MM.1S (cell line): ENCODE data around the gene CCDC127.

ENCODE experiments used
- DNase-seq: peaks from one replicate; pipeline ENCODE4 v3.0.0-alpha.2; 2015
- H2AFZ ChIP-seq: fragments of 300-600 bp; sonication (generic); 2 replicates; pipeline ENCODE4 v1.6.0; 2016; ENCODE audit warnings: antibody characterized with exemption, low read length
- H3F3A ChIP-seq: fragments of 300-600 bp; sonication (generic); 2 replicates; pipeline ENCODE4 v1.6.1; 2016; ENCODE audit warnings: mild to moderate bottlenecking, antibody characterized with exemption, low read length, moderate library complexity, mixed read lengths; ENCODE audit not compliant: insufficient read depth
- H3K27ac ChIP-seq: fragments of 300-600 bp; sonication (generic); 2 replicates; pipeline ENCODE4 v1.5.1; 2016; ENCODE audit warnings: mild to moderate bottlenecking, low read length
- H3K27me3 ChIP-seq: fragments of 300-600 bp; sonication (generic); replicated peaks from 2 replicates; pipeline ENCODE4 v1.6.0; 2016; ENCODE audit warnings: low read length; ENCODE audit not compliant: insufficient read depth
- H3K36me3 ChIP-seq: fragments of 300-600 bp; sonication (generic); replicated peaks from 2 replicates; pipeline ENCODE4 v1.6.1; 2016; ENCODE audit warnings: mild to moderate bottlenecking, low read length, mixed read lengths; ENCODE audit not compliant: insufficient read depth
- H3K4me1 ChIP-seq: fragments of 300-600 bp; sonication (generic); 2 replicates; pipeline ENCODE4 v1.6.1; 2016; ENCODE audit warnings: low read length, mixed read lengths
- H3K4me2 ChIP-seq: fragments of 300-600 bp; sonication (generic); 2 replicates; pipeline ENCODE4 v1.6.0; 2016; ENCODE audit warnings: low read depth, low read length
- H3K4me3 ChIP-seq: fragments of 300-600 bp; sonication (generic); 2 replicates; pipeline ENCODE4 v1.5.1; 2016; ENCODE audit warnings: low read length, mixed read lengths
- H3K79me2 ChIP-seq: fragments of 300-600 bp; sonication (generic); 2 replicates; pipeline ENCODE4 v1.6.1; 2016; ENCODE audit warnings: mixed run types, low read length, mixed read lengths
- H3K9ac ChIP-seq: fragments of 300-600 bp; sonication (generic); 2 replicates; pipeline ENCODE4 v1.6.1; 2016; ENCODE audit warnings: low read length, mixed read lengths
- H3K9me2 ChIP-seq: fragments of 300-600 bp; sonication (generic); replicated peaks from 2 replicates; pipeline ENCODE4 v1.6.1; 2016; ENCODE audit warnings: mild to moderate bottlenecking, low read length, mixed read lengths; ENCODE audit not compliant: insufficient read depth
- H3K9me3 ChIP-seq: fragments of 300-600 bp; sonication (generic); replicated peaks from 2 replicates; pipeline ENCODE4 v1.6.1; 2016; ENCODE audit warnings: mild to moderate bottlenecking, low read length, mixed read lengths; ENCODE audit not compliant: insufficient read depth
- H4K20me1 ChIP-seq: fragments of 300-600 bp; sonication (generic); 2 replicates; pipeline ENCODE4 v1.6.1; 2016; ENCODE audit warnings: mild to moderate bottlenecking, low read length, moderate library complexity, mixed read lengths; ENCODE audit not compliant: insufficient read depth
- EZH2 ChIP-seq: fragments of 300-600 bp; sonication (generic); optimal IDR thresholded peaks from 2 replicates; pipeline ENCODE3; 2017; ENCODE audit warnings: low read depth, mild to moderate bottlenecking, antibody characterized with exemption, low read length, mixed read lengths
- EZH2phosphoT487 ChIP-seq: fragments of 300-600 bp; sonication (generic); IDR thresholded peaks from 2 replicates; pipeline ENCODE4 v1.6.1; 2018; ENCODE audit warnings: antibody characterized with exemption, low read length
- TF ChIP-seq, protein P1 (sequence below): fragments of 300-600 bp; sonication (generic); IDR thresholded peaks from 2 replicates; pipeline ENCODE4 v1.5.1; 2016; ENCODE audit warnings: antibody characterized with exemption, low read length, mixed read lengths

Gene CCDC127

DNA sequence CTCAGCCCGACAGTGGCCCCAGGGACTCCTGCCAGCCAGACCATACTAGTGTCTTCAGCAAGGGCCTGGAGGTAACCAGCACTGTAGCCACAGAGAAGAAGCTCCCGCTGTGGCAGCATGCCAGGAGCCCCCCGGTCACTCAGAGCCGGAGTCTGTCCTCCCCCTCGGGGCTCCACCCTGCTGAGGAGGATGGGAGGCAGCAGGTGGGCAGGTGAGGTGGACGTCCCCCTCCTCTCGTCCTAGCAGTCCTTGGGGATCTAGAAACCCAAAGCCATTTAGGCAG is 54.7 kb downstream of the CCDC127 start:
- Histone ChIP-seq H3F3A (no peaks in the 10 kb centered on the region), H3K9me2 (no peaks in the 10 kb centered on the region), H3K9me3 (no peaks in the 10 kb centered on the region), H2AFZ (no peak overlapping the region), H3K9ac (no peak overlapping the region), H3K27ac (no peak overlapping the region), H3K79me2 (no peaks in the 10 kb centered on the region), H3K4me2 (no peak overlapping the region), H3K27me3 (peaks cover 45% of the 10 kb centered on the region), H3K36me3 (no peaks in the 10 kb centered on the region), H3K4me1 (no peaks in the 10 kb centered on the region), H3K4me3 (no peak overlapping the region), H4K20me1 (no peaks in the 10 kb centered on the region)
- DNase-seq = no peak
- TF ChIP-seq, protein P1, sequence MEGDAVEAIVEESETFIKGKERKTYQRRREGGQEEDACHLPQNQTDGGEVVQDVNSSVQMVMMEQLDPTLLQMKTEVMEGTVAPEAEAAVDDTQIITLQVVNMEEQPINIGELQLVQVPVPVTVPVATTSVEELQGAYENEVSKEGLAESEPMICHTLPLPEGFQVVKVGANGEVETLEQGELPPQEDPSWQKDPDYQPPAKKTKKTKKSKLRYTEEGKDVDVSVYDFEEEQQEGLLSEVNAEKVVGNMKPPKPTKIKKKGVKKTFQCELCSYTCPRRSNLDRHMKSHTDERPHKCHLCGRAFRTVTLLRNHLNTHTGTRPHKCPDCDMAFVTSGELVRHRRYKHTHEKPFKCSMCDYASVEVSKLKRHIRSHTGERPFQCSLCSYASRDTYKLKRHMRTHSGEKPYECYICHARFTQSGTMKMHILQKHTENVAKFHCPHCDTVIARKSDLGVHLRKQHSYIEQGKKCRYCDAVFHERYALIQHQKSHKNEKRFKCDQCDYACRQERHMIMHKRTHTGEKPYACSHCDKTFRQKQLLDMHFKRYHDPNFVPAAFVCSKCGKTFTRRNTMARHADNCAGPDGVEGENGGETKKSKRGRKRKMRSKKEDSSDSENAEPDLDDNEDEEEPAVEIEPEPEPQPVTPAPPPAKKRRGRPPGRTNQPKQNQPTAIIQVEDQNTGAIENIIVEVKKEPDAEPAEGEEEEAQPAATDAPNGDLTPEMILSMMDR = no peak
- TF ChIP-seq EZH2 = no peak
- TF ChIP-seq EZH2phosphoT487 = no peak

DNA sequence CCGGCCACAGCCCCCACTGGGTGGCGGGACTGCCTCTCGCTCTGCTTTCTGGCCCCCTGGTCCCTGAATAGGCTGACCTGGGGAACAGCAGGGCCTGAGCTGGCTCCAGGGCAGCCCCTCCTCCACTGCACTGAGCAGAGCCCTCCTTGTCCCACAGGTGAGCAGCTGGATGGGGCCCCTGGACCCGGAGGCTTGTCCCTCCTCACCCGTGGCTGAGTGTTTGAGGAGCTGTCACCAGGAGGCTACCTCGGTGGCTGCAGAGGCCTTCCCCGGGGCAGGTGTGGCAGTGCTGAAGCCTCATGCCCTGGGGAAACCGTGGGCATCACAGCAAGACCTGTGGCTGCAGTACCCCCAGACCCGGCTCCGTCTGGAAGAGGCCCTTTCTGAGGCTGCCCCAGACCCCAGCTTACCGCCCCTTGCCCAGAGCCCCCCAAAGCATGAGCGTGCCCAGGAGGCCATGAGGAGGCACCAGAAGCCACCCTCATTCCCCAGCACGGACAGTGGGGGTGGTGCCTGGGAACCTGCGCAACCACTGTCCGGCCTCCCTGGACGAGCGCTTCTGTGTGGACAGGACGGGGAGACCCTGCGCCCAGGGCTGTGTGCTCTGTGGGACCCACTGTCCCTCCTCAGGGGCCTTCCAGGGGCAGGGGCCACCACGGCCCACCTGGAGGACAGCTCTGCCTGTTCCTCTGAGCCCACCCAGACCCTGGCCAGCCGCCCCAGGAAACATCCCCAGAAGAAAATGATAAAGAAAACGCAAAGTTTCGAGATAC is 55.2 kb downstream of the CCDC127 start:
- Histone ChIP-seq H3K9me2 (no peaks in the 10 kb centered on the region), H2AFZ (no peak overlapping the region), H3K27ac (no peak overlapping the region), H3F3A (no peaks in the 10 kb centered on the region), H3K4me3 (no peak overlapping the region), H3K9me3 (no peaks in the 10 kb centered on the region), H3K9ac (no peak overlapping the region), H3K36me3 (no peaks in the 10 kb centered on the region), H4K20me1 (no peaks in the 10 kb centered on the region), H3K27me3 (peaks cover 40% of the 10 kb centered on the region), H3K79me2 (no peaks in the 10 kb centered on the region), H3K4me1 (no peaks in the 10 kb centered on the region), H3K4me2 (no peak overlapping the region)
- TF ChIP-seq EZH2phosphoT487 = no peak
- no peak for TF ChIP-seq EZH2
- TF ChIP-seq, protein P1 = no peak
- no peak for DNase-seq

DNA sequence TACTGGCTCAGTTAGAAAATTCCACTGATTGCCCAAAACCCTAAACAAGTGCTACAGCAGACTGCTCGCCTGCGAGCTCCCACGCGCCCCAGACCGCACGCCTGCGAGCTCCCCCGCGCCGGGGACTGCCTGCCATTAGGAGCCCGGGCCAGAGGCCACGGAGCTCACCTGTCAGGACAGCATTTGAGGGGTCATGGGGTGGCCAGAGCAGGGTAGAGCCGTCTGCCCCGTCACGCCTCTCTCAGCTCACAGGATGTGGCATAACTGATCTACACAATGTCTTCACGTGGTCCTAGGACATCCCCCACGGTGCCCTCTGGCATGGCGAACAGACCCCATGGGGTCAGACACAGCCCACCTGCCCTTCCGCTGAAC is 55.8 kb downstream of the CCDC127 start:
- H3K4me2 ChIP-seq = no peak overlapping the region
- TF ChIP-seq EZH2 (no peak), EZH2phosphoT487 (no peak)
- TF ChIP-seq, protein P1 = no peak
- no peak overlapping the region for H3K4me3 ChIP-seq
- H3K27ac ChIP-seq = no peak overlapping the region
- no peak for DNase-seq
- no peaks in the 10 kb centered on the region for H3K4me1 ChIP-seq
- H3K9me3 ChIP-seq = no peaks in the 10 kb centered on the region
- no peaks in the 10 kb centered on the region for H3K79me2 ChIP-seq
- H3K9me2 ChIP-seq = no peaks in the 10 kb centered on the region
- H3K36me3 ChIP-seq = no peaks in the 10 kb centered on the region
- no peak overlapping the region for H2AFZ ChIP-seq
- H4K20me1 ChIP-seq = no peaks in the 10 kb centered on the region
- H3K27me3 ChIP-seq = peaks cover 38% of the 10 kb centered on the region
- no peak overlapping the region for H3K9ac ChIP-seq
- H3F3A ChIP-seq = no peaks in the 10 kb centered on the region
